OCI-LY7 (cell line): ENCODE data around the gene RAB30.

Experiments used
- CTCF ChIP-seq: fragments of 200-600 bp; sonication (generic); conservative IDR thresholded peaks from 2 replicates; pipeline ENCODE4 v1.5.1; 2014; ENCODE audit warnings: mild to moderate bottlenecking, antibody characterized with exemption, low read length, moderate library complexity, mixed read lengths
- EZH2phosphoT487 ChIP-seq: fragments of 200-600 bp; sonication (generic); IDR thresholded peaks from 2 replicates; pipeline ENCODE4 v1.6.1; 2018; ENCODE audit warnings: low read depth, borderline replicate concordance, mild to moderate bottlenecking, mixed run types, antibody characterized with exemption, low read length, moderate library complexity, mixed read lengths

GRCh38 chr11:83056204-83056603 is 15.5 kb downstream of the RAB30 start:
- TF ChIP-seq CTCF: no peak
- no peak for TF ChIP-seq EZH2phosphoT487
